Retinal pigment epithelial cell (primary cell): ENCODE results near the gene CCDC6.
"Not testable (repeated sequence)": the region's sequence is repeated elsewhere in the genome, so short reads cannot be mapped to it uniquely, and the experiment has no call there.

Experiments
- DNase-seq: peaks from one replicate; pipeline ENCODE4 v3.0.0-alpha.2; 2010; ENCODE audit warnings: low read depth
- H3K4me3 ChIP-seq: 2 replicates; pipeline ENCODE4 v1.5.1; 2011; ENCODE audit warnings: mild to moderate bottlenecking, low read length, control low read depth, moderate library complexity
- TF ChIP-seq, protein P1 (sequence below): conservative IDR thresholded peaks from 2 replicates; pipeline ENCODE4 v1.5.1; 2011; ENCODE audit warnings: low read depth, low read length, control low read depth, inconsistent platforms

Gene CCDC6

DNA sequence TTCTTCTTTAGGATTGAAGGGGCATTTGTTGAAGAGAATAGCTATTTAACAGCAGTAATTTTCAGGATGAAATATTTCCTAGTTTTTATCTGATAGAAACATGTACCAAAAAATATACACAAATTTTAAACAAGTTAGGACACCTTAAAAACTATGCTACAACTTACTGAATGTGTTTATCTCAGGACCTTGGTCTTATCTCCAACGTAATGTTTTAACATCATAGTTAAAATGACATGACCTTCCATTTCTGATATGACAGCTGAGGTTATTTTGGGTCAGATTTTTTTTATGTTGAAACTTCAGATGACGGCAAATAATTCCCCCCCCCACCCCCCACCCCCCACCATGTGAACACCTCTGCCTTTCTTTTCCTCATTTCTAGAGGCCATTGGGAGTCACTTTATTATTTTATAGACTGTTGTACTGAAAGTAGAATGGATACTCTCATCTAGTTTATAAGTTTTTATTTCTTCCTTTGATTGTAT lies 161.1 kb downstream of the CCDC6 start:
- no peak overlapping the region for H3K4me3 ChIP-seq
- TF ChIP-seq, protein P1, sequence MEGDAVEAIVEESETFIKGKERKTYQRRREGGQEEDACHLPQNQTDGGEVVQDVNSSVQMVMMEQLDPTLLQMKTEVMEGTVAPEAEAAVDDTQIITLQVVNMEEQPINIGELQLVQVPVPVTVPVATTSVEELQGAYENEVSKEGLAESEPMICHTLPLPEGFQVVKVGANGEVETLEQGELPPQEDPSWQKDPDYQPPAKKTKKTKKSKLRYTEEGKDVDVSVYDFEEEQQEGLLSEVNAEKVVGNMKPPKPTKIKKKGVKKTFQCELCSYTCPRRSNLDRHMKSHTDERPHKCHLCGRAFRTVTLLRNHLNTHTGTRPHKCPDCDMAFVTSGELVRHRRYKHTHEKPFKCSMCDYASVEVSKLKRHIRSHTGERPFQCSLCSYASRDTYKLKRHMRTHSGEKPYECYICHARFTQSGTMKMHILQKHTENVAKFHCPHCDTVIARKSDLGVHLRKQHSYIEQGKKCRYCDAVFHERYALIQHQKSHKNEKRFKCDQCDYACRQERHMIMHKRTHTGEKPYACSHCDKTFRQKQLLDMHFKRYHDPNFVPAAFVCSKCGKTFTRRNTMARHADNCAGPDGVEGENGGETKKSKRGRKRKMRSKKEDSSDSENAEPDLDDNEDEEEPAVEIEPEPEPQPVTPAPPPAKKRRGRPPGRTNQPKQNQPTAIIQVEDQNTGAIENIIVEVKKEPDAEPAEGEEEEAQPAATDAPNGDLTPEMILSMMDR: no peak
- DNase-seq: no peak

DNA sequence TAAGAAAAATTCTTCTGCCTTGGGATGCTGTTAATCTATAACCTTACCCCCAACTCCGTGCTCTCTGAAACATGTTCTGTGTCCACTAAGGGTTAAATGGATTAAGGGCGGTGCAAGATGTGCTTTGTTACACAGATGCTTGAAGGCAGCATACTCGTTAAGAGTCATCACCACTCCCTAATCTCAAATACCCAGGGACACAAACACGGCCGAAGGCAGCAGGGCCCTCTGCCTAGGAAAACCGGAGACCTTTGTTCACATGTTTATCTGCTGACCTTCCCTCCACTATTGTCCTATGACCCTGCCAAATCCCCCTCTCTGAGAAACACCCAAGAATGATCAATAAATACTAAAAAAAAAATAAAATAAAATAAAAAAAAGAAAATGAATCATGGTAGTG lies 161.6 kb downstream of the CCDC6 start:
- not testable (repeated sequence) for DNase-seq, H3K4me3 ChIP-seq

DNA sequence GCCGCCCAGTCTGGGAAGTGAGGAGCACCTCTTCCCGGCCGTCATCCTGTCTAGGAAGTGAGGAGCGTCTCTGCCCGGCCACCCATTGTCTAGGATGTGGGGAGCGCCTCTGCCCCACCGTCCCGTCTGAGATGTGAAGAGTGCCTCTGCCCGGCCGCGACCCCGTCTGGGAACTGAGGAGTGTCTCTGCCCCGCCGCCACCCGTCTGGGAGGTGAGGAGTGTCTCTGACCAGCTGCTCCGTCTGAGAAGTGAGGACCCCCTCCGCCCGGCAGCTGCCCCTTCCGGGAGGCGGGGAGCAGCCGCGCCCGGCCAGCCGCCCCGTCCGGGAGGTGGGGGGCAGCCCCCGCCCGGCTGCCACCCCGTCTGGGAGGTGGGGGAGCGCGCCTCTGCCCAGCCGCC lies 162.2 kb downstream of the CCDC6 start:
- DNase-seq: not testable (repeated sequence)

DNA sequence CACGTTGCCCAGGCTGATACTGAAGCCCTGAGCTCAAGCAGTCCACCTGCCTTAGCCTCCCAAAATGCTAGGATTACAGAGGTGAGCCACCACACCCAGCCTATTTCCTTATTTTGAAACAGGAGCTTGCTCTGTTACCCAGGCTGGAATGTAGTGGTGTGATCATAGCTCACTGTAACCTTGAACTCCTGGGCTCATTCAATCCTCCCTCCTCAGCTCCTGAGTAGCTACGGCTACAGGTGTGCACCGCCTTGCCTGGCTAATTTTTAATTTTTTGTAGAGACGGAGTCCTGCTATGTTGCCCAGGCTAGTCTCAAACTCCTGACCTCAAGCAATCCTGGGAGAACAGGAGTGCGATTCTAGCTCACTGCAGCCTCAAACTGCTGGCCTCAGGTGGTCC lies 164.8 kb downstream of the CCDC6 start:
- no peak overlapping the region for H3K4me3 ChIP-seq
- no peak for DNase-seq
- TF ChIP-seq, protein P1: no peak

More for the DNA sequence above, 162.2 kb downstream of the CCDC6 start:
- not testable (repeated sequence) for H3K4me3 ChIP-seq

DNA sequence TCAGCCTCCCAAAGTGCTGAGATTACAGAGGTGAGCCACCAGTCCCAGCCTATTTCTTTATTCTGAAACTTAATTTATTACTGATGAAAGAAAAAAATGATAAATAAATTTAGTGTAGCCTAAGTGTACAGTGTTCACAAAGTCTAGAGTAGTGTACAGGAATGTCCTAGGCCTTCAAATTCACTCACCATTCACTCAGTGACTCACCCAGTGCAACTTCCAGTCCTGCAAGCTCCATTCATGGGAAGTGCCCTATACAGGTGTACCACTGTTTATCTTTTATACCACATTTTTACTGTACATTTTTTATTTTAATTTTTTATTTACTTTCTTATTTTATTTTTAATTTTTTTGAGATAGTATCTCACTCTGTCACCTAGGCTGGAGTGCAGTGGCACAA lies 165.3 kb downstream of the CCDC6 start:
- TF ChIP-seq, protein P1: no peak

More for the DNA sequence above, 165.3 kb downstream of the CCDC6 start:
- no peak overlapping the region for H3K4me3 ChIP-seq
- DNase-seq: no peak
